IMR-90 (cell line): ENCODE data around the gene CEACAM16. TPM values are rescaled to one million over a fixed set of nuclear protein-coding genes. Genes with fewer than 3 reads are reported as not detected.

Experiments
- ATAC-seq: fragments of 200-7000 bp; cut with Tn5 transposase; 2 replicates; pipeline ENCODE4 v1.9.1; 2020; ENCODE audit warnings: low read depth, mild to moderate bottlenecking, moderate library complexity
- BruUV-seq: library from RNA; stranded (reverse); fragments of 400-500 nt; replicated peaks from 2 replicates; lab custom pipeline; 2021; lab: Mats Ljungman, UMichigan
- CTCF ChIA-PET: fragments of 300-600 bp; formaldehyde crosslinking; extraction: SDS; loops from one replicate; lab custom pipeline; 2021; ENCODE audit warnings: antibody characterized with exemption; lab: Yijun Ruan, JAX
- POLR2A ChIA-PET: fragments of 300-600 bp; sonication (Branson Sonifier 250); formaldehyde crosslinking; loops from one replicate; lab custom pipeline; 2022; ENCODE audit warnings: antibody characterized with exemption; ENCODE audit not compliant: unreplicated experiment; lab: Charles Lee
- DNase-seq: peaks from one replicate; pipeline ENCODE4 v3.0.0; 2013
- H2AFZ ChIP-seq: replicated peaks from 2 replicates; pipeline ENCODE3; 2013; ENCODE audit warnings: low read length, mild to moderate bottlenecking; ENCODE audit not compliant: poor library complexity
- H2AK5ac ChIP-seq: 2 replicates; pipeline ENCODE4 v1.6.1; 2013; ENCODE audit warnings: low read depth, low read length, inconsistent platforms
- H2AK9ac ChIP-seq: replicated peaks from 2 replicates; pipeline ENCODE3; 2013; ENCODE audit warnings: mild to moderate bottlenecking, low read depth, low read length, moderate library complexity; ENCODE audit not compliant: poor library complexity
- H2BK120ac ChIP-seq: 2 replicates; pipeline ENCODE4 v1.6.1; 2013; ENCODE audit warnings: low read depth, low read length, inconsistent platforms
- H2BK15ac ChIP-seq: 3 replicates; pipeline ENCODE4 v1.6.1; 2013; ENCODE audit warnings: low read depth, low read length, inconsistent platforms
- H2BK20ac ChIP-seq: 2 replicates; pipeline ENCODE4 v1.6.1; 2013; ENCODE audit warnings: low read depth, mild to moderate bottlenecking, inconsistent platforms, low read length, moderate library complexity
- H2BK5ac ChIP-seq: 2 replicates; pipeline ENCODE4 v1.6.1; 2013; ENCODE audit warnings: mild to moderate bottlenecking, low read depth, low read length, inconsistent platforms; ENCODE audit not compliant: poor library complexity, severe bottlenecking
- H3K14ac ChIP-seq: replicated peaks from 2 replicates; pipeline ENCODE4 v1.6.1; 2013; ENCODE audit warnings: low read depth, low read length, inconsistent platforms
- H3K18ac ChIP-seq: 2 replicates; pipeline ENCODE4 v1.6.1; 2013; ENCODE audit warnings: low read depth, low read length, control low read depth
- H3K23ac ChIP-seq: 2 replicates; pipeline ENCODE4 v1.6.1; 2013; ENCODE audit warnings: low read depth, low read length, inconsistent platforms
- H3K27ac ChIP-seq: 2 replicates; pipeline ENCODE4 v1.5.1; 2013; ENCODE audit warnings: mild to moderate bottlenecking, control low read depth, low read length; ENCODE audit not compliant: insufficient read depth
- H3K27me3 ChIP-seq: 2 replicates; pipeline ENCODE4 v1.6.1; 2013; ENCODE audit warnings: low read length; ENCODE audit not compliant: control insufficient read depth, insufficient read depth
- H3K36me3 ChIP-seq: 2 replicates; pipeline ENCODE4 v1.6.1; 2013; ENCODE audit warnings: low read length, mixed read lengths; ENCODE audit not compliant: control insufficient read depth, insufficient read depth
- H3K4ac ChIP-seq: 2 replicates; pipeline ENCODE4 v1.6.1; 2013; ENCODE audit warnings: low read depth, low read length, inconsistent platforms
- H3K4me1 ChIP-seq: 2 replicates; pipeline ENCODE4 v1.6.1; 2013; ENCODE audit warnings: low read length, mixed read lengths; ENCODE audit not compliant: control insufficient read depth, insufficient read depth
- H3K4me2 ChIP-seq: 2 replicates; pipeline ENCODE4 v1.6.1; 2013; ENCODE audit warnings: low read depth, mild to moderate bottlenecking, control low read depth, low read length, moderate library complexity
- H3K4me3 ChIP-seq: 2 replicates; pipeline ENCODE4 v1.5.1; 2013; ENCODE audit warnings: low read depth, mild to moderate bottlenecking, control low read depth, low read length, moderate library complexity; ENCODE audit not compliant: insufficient read depth
- H3K56ac ChIP-seq: 2 replicates; pipeline ENCODE4 v1.6.1; 2013; ENCODE audit warnings: low read length, inconsistent platforms; ENCODE audit not compliant: insufficient read depth; ENCODE audit errors: extremely low read depth
- H3K79me1 ChIP-seq, 2 experiments: 2 replicates each; pipeline ENCODE4 v1.6.1; 2013; ENCODE audit warnings: low read length in 2 of 2, inconsistent platforms in 1 of 2, low read depth in 1 of 2
- H3K9ac ChIP-seq: 2 replicates; pipeline ENCODE4 v1.6.1; 2013; ENCODE audit warnings: low read depth, low read length, control low read depth
- H3K9me1 ChIP-seq: 2 replicates; pipeline ENCODE4 v1.6.1; 2013; ENCODE audit warnings: low read length, inconsistent platforms; ENCODE audit not compliant: insufficient read depth
- H3K9me3 ChIP-seq: 2 replicates; pipeline ENCODE4 v1.6.1; 2013; ENCODE audit warnings: low read length; ENCODE audit not compliant: control insufficient read depth, insufficient read depth
- H4K20me1 ChIP-seq: 2 replicates; pipeline ENCODE4 v1.6.1; 2013; ENCODE audit warnings: low read length, inconsistent platforms; ENCODE audit not compliant: insufficient read depth
- H4K5ac ChIP-seq: 2 replicates; pipeline ENCODE4 v1.6.1; 2013; ENCODE audit warnings: mild to moderate bottlenecking, low read depth, low read length, control low read depth
- H4K8ac ChIP-seq, 2 experiments: 2 replicates each; pipeline ENCODE4 v1.6.1; 2013; ENCODE audit warnings: low read depth in 2 of 2, low read length in 2 of 2, control low read depth in 1 of 2, inconsistent platforms in 1 of 2
- H4K91ac ChIP-seq: 2 replicates; pipeline ENCODE4 v1.6.1; 2013; ENCODE audit warnings: low read depth, low read length, inconsistent platforms; ENCODE audit not compliant: insufficient read depth
- BHLHE40 ChIP-seq: fragments of 150-350 bp; IDR thresholded peaks from 2 replicates; pipeline ENCODE4 v1.6.1; 2016; ENCODE audit warnings: mild to moderate bottlenecking, low read depth, low read length
- MXI1 ChIP-seq: IDR thresholded peaks from 2 replicates; pipeline ENCODE4 v1.6.1; 2012; ENCODE audit warnings: low read depth, mild to moderate bottlenecking, low read length, moderate library complexity, borderline replicate concordance
- RAD21 ChIP-seq: IDR thresholded peaks from 2 replicates; pipeline ENCODE4 v1.6.1; 2012; ENCODE audit warnings: low read length, improper control_type of control experiment
- RCOR1 ChIP-seq: IDR thresholded peaks from 2 replicates; pipeline ENCODE4 v1.6.1; 2012; ENCODE audit warnings: mild to moderate bottlenecking, low read length, improper control_type of control experiment; ENCODE audit not compliant: insufficient replicate concordance
- WGBS, 2 experiments: methylation state at CpG; one replicate each; pipeline versions ENCODE4 v1.1.5 to v1.1.7; 2013; ENCODE audit warnings: missing lambda C conversion rate in 2 of 2; ENCODE audit not compliant: insufficient read length in 1 of 2; ENCODE audit errors: extremely low coverage in 2 of 2; 5-methylcytosine and 5-hydroxymethylcytosine counted together
- dilution Hi-C: fragments of 300-500 bp; cut with HindIII; formaldehyde crosslinking; loops from one replicate; pipeline ENCODE4 v1.14.3; 2018; ENCODE audit warnings: low sequenced_read_pairs; ENCODE audit not compliant: unreplicated experiment
- in situ Hi-C: fragments of 300-500 bp; cut with MboI; formaldehyde crosslinking; loops from 3 replicates; pipeline ENCODE4 v1.14.3; 2019; ENCODE audit warnings: low sequenced_read_pairs, inconsistent platforms, mixed read lengths
- intact Hi-C: fragments of 100-400 bp; cut with micrococcal nuclease; formaldehyde crosslinking; loops from 2 replicates; pipeline ENCODE4 v1.10.0; 2022
- polyA plus RNA-seq, 3 experiments: library from polyadenylated mRNA; depleted of rRNA; stranded (reverse); fragments of >200 nt; gene quantifications; 2 replicates each; pipeline ENCODE4 v1.2.3, GENCODE V29; 2012; ENCODE audit warnings: low replicate concordance in 1 of 3
- total RNA-seq: library from RNA; depleted of rRNA; stranded (reverse); fragments of >200 nt; gene quantifications from 2 replicates; pipeline ENCODE4 v1.2.3, GENCODE V29; 2012
- TF ChIP-seq, protein P1 (sequence below): fragments of 150-350 bp; IDR thresholded peaks from 2 replicates; pipeline ENCODE4 v1.6.1; 2016; ENCODE audit warnings: low read depth, mild to moderate bottlenecking, low read length, moderate library complexity, borderline replicate concordance

CEACAM16 gene
- total and polyA plus RNA-seq, 2 of the 4 experiments (the other 2 are of a cell fraction): not detected

DNA sequence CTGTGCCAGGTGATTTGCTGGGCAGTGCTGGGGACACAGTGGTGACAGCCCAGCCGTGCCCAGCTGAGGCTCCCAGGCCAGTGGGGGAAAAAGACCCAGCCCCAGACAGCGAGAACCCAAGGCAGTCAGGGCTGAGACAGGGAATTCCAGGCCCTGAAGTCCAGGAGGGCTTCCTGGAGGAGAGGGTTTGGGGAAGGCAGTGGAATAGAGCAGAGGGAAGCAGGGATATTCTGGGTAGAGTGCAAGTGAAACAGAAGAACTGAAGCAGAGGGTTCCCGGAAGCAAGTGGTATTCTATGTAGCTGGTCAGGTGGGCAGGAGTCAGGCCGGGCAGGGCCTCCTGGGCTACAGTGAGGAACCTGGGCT is 1.3 kb upstream of the CEACAM16 start:
- Histone ChIP-seq H3K4ac (no peak overlapping the region), H2BK120ac (no peak overlapping the region), H3K14ac (no peak overlapping the region), H3K27ac (no peak overlapping the region), H3K27me3 (no peaks in the 10 kb centered on the region; the same call in 1 of the 2 replicates), H3K4me1 (no peaks in the 10 kb centered on the region), H3K23ac (no peak overlapping the region), H4K5ac (no peak overlapping the region), H3K56ac (no peak overlapping the region), H3K9me1 (no peaks in the 10 kb centered on the region), H2AFZ (no peak overlapping the region), H4K20me1 (no peaks in the 10 kb centered on the region), H3K4me3 (no peak overlapping the region), H3K4me2 (no peak overlapping the region), H2BK20ac (no peak overlapping the region), H2BK5ac (no peak overlapping the region), H3K9ac (no peak overlapping the region), H2BK15ac (no peak overlapping the region), H3K79me1 (no peaks in the 10 kb centered on the region), H2AK5ac (no peak overlapping the region), H2AK9ac (no peak overlapping the region), H3K18ac (no peak overlapping the region), H3K9me3 (no peaks in the 10 kb centered on the region), H3K36me3 (no peaks in the 10 kb centered on the region), H4K91ac (no peak overlapping the region), H4K8ac (no peak overlapping the region)
- intact Hi-C loops (no loop called here), in situ Hi-C loops (no loop called here), dilution Hi-C loops (no loop called here)
- ATAC-seq (no peak), DNase-seq (no peak)
- TF ChIP-seq, protein P1, sequence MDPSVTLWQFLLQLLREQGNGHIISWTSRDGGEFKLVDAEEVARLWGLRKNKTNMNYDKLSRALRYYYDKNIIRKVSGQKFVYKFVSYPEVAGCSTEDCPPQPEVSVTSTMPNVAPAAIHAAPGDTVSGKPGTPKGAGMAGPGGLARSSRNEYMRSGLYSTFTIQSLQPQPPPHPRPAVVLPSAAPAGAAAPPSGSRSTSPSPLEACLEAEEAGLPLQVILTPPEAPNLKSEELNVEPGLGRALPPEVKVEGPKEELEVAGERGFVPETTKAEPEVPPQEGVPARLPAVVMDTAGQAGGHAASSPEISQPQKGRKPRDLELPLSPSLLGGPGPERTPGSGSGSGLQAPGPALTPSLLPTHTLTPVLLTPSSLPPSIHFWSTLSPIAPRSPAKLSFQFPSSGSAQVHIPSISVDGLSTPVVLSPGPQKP: no peak
- TF ChIP-seq RAD21: no peak
- no peak for TF ChIP-seq MXI1
- TF ChIP-seq BHLHE40: no peak
- no peak for TF ChIP-seq RCOR1
- 92% methylated on average over 2 of the region's 4 CpGs; no CpG with 5 or more reads in 1 of the 2 experiments for whole genome bisulfite sequencing, 2 experiments
- BruUV-seq: no TSS peak
- CTCF ChIA-PET: no interaction called here
- POLR2A ChIA-PET: no interaction called here
